Neural crest cell (in vitro differentiated cells): ENCODE results near the gene FAM171A1. TPM values are rescaled to one million over a fixed set of nuclear protein-coding genes. Genes with fewer than 3 reads are reported as not detected.
"Not testable (repeated sequence)": the region's sequence is repeated elsewhere in the genome, so short reads cannot be mapped to it uniquely, and the experiment has no call there.

Source experiments
- DNase-seq: peaks from one replicate; pipeline ENCODE4 v3.0.0; 2021; ENCODE audit warnings: low read depth, mixed read lengths, low spot score
- H3K27ac Mint-ChIP-seq: one replicate; pipeline ENCODE4 v1.8.0; 2021; ENCODE audit warnings: mild to moderate bottlenecking, mixed read lengths; ENCODE audit not compliant: unreplicated experiment
- H3K27me3 Mint-ChIP-seq: 2 replicates; pipeline ENCODE4 v1.8.0; 2021; ENCODE audit warnings: low read depth, mild to moderate bottlenecking, mixed read lengths
- H3K36me3 Mint-ChIP-seq: 2 replicates; pipeline ENCODE4 v1.8.0; 2021; ENCODE audit warnings: low read depth, mild to moderate bottlenecking, mixed read lengths
- H3K4me1 Mint-ChIP-seq: 2 replicates; pipeline ENCODE4 v1.8.0; 2021; ENCODE audit warnings: mixed read lengths
- H3K4me3 Mint-ChIP-seq: one replicate; pipeline ENCODE4 v1.8.0; 2021; ENCODE audit warnings: mild to moderate bottlenecking, mixed read lengths
- H3K9me3 Mint-ChIP-seq: 2 replicates; pipeline ENCODE4 v1.8.0; 2021; ENCODE audit warnings: mixed read lengths
- CTCF ChIP-seq: fragments of 200-600 bp; sonication (generic); conservative IDR thresholded peaks from 2 replicates; pipeline ENCODE4 v1.5.0; 2021; ENCODE audit warnings: antibody characterized with exemption, mild to moderate bottlenecking
- total RNA-seq: library from RNA; stranded (reverse); gene quantifications from 2 replicates; pipeline ENCODE4 v1.2.1, GENCODE V29; 2021

FAM171A1 gene
- total RNA-seq, 1 donor from 2014 or later = 64.2 TPM

GRCh38 chr10:15290671-15291070 is 80.4 kb downstream of the FAM171A1 start:
- no peaks in the 10 kb centered on the region for H3K27me3 Mint-ChIP-seq
- DNase-seq = no peak
- H3K27ac Mint-ChIP-seq = no peak overlapping the region
- TF ChIP-seq CTCF = no peak
- no peak overlapping the region for H3K4me3 Mint-ChIP-seq
- peaks cover 2% of the 10 kb centered on the region for H3K9me3 Mint-ChIP-seq
- peaks cover 22% of the 10 kb centered on the region for H3K4me1 Mint-ChIP-seq
- H3K36me3 Mint-ChIP-seq = peaks cover 7% of the 10 kb centered on the region

GRCh38 chr10:15290150-15290549 is 80.9 kb downstream of the FAM171A1 start:
- TF ChIP-seq CTCF = no peak
- H3K27me3 Mint-ChIP-seq = no peaks in the 10 kb centered on the region
- H3K27ac Mint-ChIP-seq = peak overlapping the region; percentile 66
- peaks cover 2% of the 10 kb centered on the region for H3K9me3 Mint-ChIP-seq
- H3K36me3 Mint-ChIP-seq = peaks cover 7% of the 10 kb centered on the region
- no peak overlapping the region for H3K4me3 Mint-ChIP-seq
- no peak for DNase-seq
- H3K4me1 Mint-ChIP-seq = peaks cover 17% of the 10 kb centered on the region

- Mint-ChIP-seq H3K27me3 (no peaks in the 10 kb centered on the region), H3K27ac (no peak overlapping the region), H3K4me1 (no peaks in the 10 kb centered on the region), H3K4me3 (no peak overlapping the region), H3K36me3 (peaks cover 24% of the 10 kb centered on the region), H3K9me3 (peaks cover 2% of the 10 kb centered on the region)
- DNase-seq = no peak
- TF ChIP-seq CTCF = no peak
Measured at GRCh38 chr10:15280974-15281373, 90.1 kb downstream of the FAM171A1 start.

GRCh38 chr10:15280462-15280861 is 90.6 kb downstream of the FAM171A1 start:
- H3K27me3 Mint-ChIP-seq = no peaks in the 10 kb centered on the region
- DNase-seq = no peak
- no peak overlapping the region for H3K4me3 Mint-ChIP-seq
- no peak overlapping the region for H3K27ac Mint-ChIP-seq
- TF ChIP-seq CTCF = no peak
- H3K9me3 Mint-ChIP-seq = peaks cover 2% of the 10 kb centered on the region
- H3K4me1 Mint-ChIP-seq = no peaks in the 10 kb centered on the region
- peaks cover 24% of the 10 kb centered on the region for H3K36me3 Mint-ChIP-seq

- peaks cover 30% of the 10 kb centered on the region for H3K36me3 Mint-ChIP-seq
- H3K27ac Mint-ChIP-seq = no peak overlapping the region
- H3K9me3 Mint-ChIP-seq = peaks cover 5% of the 10 kb centered on the region
- H3K4me1 Mint-ChIP-seq = no peaks in the 10 kb centered on the region
- DNase-seq = no peak
- no peaks in the 10 kb centered on the region for H3K27me3 Mint-ChIP-seq
- TF ChIP-seq CTCF = no peak
- H3K4me3 Mint-ChIP-seq = no peak overlapping the region
Measured at GRCh38 chr10:15279236-15279635, 91.9 kb downstream of the FAM171A1 start.

GRCh38 chr10:15278786-15279185 is 92.3 kb downstream of the FAM171A1 start:
- Mint-ChIP-seq H3K27me3 (no peaks in the 10 kb centered on the region), H3K27ac (no peak overlapping the region), H3K4me3 (no peak overlapping the region), H3K9me3 (peaks cover 8% of the 10 kb centered on the region), H3K36me3 (peaks cover 32% of the 10 kb centered on the region), H3K4me1 (no peaks in the 10 kb centered on the region)
- no peak for TF ChIP-seq CTCF
- no peak for DNase-seq

GRCh38 chr10:15276039-15276438 is 95.0 kb downstream of the FAM171A1 start:
- not testable (repeated sequence) for H3K4me1 Mint-ChIP-seq, H3K4me3 Mint-ChIP-seq, DNase-seq, H3K27me3 Mint-ChIP-seq, H3K27ac Mint-ChIP-seq
- Mint-ChIP-seq H3K9me3 (peaks cover 12% of the 10 kb centered on the region), H3K36me3 (peaks cover 44% of the 10 kb centered on the region)

GRCh38 chr10:15269838-15270237 is 101.3 kb downstream of the FAM171A1 start:
- peaks cover 14% of the 10 kb centered on the region for H3K9me3 Mint-ChIP-seq
- peaks cover 63% of the 10 kb centered on the region for H3K36me3 Mint-ChIP-seq
- not testable (repeated sequence) for H3K4me3 Mint-ChIP-seq, DNase-seq, H3K27ac Mint-ChIP-seq, H3K4me1 Mint-ChIP-seq, H3K27me3 Mint-ChIP-seq
